Measurements from ENCODE around the gene MYO6. TPM values are rescaled to one million over a fixed set of nuclear protein-coding genes. Genes with fewer than 3 reads are reported as not detected.

The MYO6 gene
- total RNA-seq, 1 donor from 2014 or later: 5.4 TPM

- no peak for DNase-seq
- no peak for ATAC-seq (ENCODE audit: poor library complexity)
- intact Hi-C loops (cut with DNase I): no loop called here
Observed at GRCh38 chr6:75926293-75927168, 177.5 kb downstream of the MYO6 start.

GRCh38 chr6:75931011-75931680 lies 182.1 kb downstream of the MYO6 start:
- ATAC-seq (ENCODE audit: poor library complexity): no peak
- intact Hi-C loops (cut with DNase I): loop anchor here (5.0 to 10.0 kb wide), 2 partner anchors 421 to 754 kb away; no protein-coding TSS in a partner anchor
- no peak for DNase-seq

- intact Hi-C loops (cut with DNase I): loop anchor here (5.0 to 10.0 kb wide), 2 partner anchors 420 to 753 kb away; no protein-coding TSS in a partner anchor
- ATAC-seq (ENCODE audit: poor library complexity) (peak; percentile 70), DNase-seq (no peak)
Observed at GRCh38 chr6:75932067-75932466, 183.0 kb downstream of the MYO6 start.

- intact Hi-C loops (cut with DNase I): loop anchor here (5.0 to 10.0 kb wide), 2 partner anchors 419 to 751 kb away; no protein-coding TSS in a partner anchor
- DNase-seq: no peak
- peak; percentile 7 for ATAC-seq (ENCODE audit: poor library complexity)
Observed at GRCh38 chr6:75933387-75933975, 184.4 kb downstream of the MYO6 start.

- intact Hi-C loops (cut with DNase I): loop anchor here (5.0 to 10.0 kb wide), 2 partner anchors 417 to 750 kb away; no protein-coding TSS in a partner anchor
- DNase-seq (peak; percentile 45), ATAC-seq (ENCODE audit: poor library complexity) (peak; percentile 81)
Observed at GRCh38 chr6:75934643-75935472, 185.8 kb downstream of the MYO6 start.

GRCh38 chr6:75935473-75935793 lies 186.4 kb downstream of the MYO6 start:
- ATAC-seq (ENCODE audit: poor library complexity): no peak
- DNase-seq: no peak
- intact Hi-C loops (cut with DNase I): loop anchor here (10.0 kb wide), 1 partner anchor 749 kb away; no protein-coding TSS in a partner anchor

- intact Hi-C loops (cut with DNase I): loop anchor here (10.0 kb wide), 1 partner anchor 748 kb away; no protein-coding TSS in a partner anchor
- no peak for DNase-seq
- no peak for ATAC-seq (ENCODE audit: poor library complexity)
Observed at GRCh38 chr6:75936682-75937081, 187.6 kb downstream of the MYO6 start.

- intact Hi-C loops (cut with DNase I): loop anchor here (10.0 kb wide), 1 partner anchor 747 kb away; no protein-coding TSS in a partner anchor
- ATAC-seq (ENCODE audit: poor library complexity) (no peak), DNase-seq (no peak)
Observed at GRCh38 chr6:75937846-75938245, 188.8 kb downstream of the MYO6 start.

- intact Hi-C loops (cut with DNase I): no loop called here
- ATAC-seq (ENCODE audit: poor library complexity) (peak; percentile 91), DNase-seq (no peak)
Observed at GRCh38 chr6:75940564-75940963, 191.5 kb downstream of the MYO6 start.

GRCh38 chr6:75941509-75941908 lies 192.5 kb downstream of the MYO6 start:
- intact Hi-C loops (cut with DNase I): no loop called here
- DNase-seq (no peak), ATAC-seq (ENCODE audit: poor library complexity) (no peak)

- DNase-seq: no peak
- no peak for ATAC-seq (ENCODE audit: poor library complexity)
- intact Hi-C loops (cut with DNase I): no loop called here
Observed at GRCh38 chr6:75943381-75943780, 194.3 kb downstream of the MYO6 start.

GRCh38 chr6:75946146-75946831 lies 197.2 kb downstream of the MYO6 start:
- ATAC-seq (ENCODE audit: poor library complexity) (no peak), DNase-seq (no peak)
- intact Hi-C loops (cut with DNase I): no loop called here

- intact Hi-C loops (cut with DNase I): no loop called here
- DNase-seq (no peak), ATAC-seq (ENCODE audit: poor library complexity) (peak; percentile 55)
Observed at GRCh38 chr6:75947935-75948334, 198.9 kb downstream of the MYO6 start.

- DNase-seq: no peak
- peak; percentile 54 for ATAC-seq (ENCODE audit: poor library complexity)
- intact Hi-C loops (cut with DNase I): no loop called here
Observed at GRCh38 chr6:75952128-75952527, 203.1 kb downstream of the MYO6 start.

GRCh38 chr6:75963569-75963968 lies 214.5 kb downstream of the MYO6 start:
- ATAC-seq (ENCODE audit: poor library complexity) (no peak), DNase-seq (no peak)
- intact Hi-C loops (cut with DNase I): no loop called here

- no peak for DNase-seq
- intact Hi-C loops (cut with DNase I): no loop called here
- no peak for ATAC-seq (ENCODE audit: poor library complexity)
Observed at GRCh38 chr6:75968143-75968542, 219.1 kb downstream of the MYO6 start.
